ENCODE data around the gene ACTR1A. TPM values are rescaled to one million over a fixed set of nuclear protein-coding genes. Genes with fewer than 3 reads are reported as not detected.

Gene ACTR1A
- 82.6 to 93.3 TPM (median 92.4 TPM) in 5 replicates for total RNA-seq (2022; extraction: Qiagen RNA extraction)

GRCh38 chr10:102502337-102503151, at the start of gene ACTR1A:
Gene ACTR1A, minus strand, starts transcription at chr10:102502712. Its CDS starts 65 bp downstream, at chr10:102502647.

GRCh38 chr10:102503264-102504178, 1.0 kb upstream of the ACTR1A start, which contains the start of gene SUFU:
Gene SUFU, plus strand, starts transcription at chr10:102503972. Its CDS starts 181 bp downstream, at chr10:102504153.

GRCh38 chr10:102451105-102451969, 51.2 kb downstream of the ACTR1A start, which contains the start of gene C10orf95:
Gene C10orf95, minus strand, starts transcription at chr10:102451543. Its CDS starts 450 bp downstream, at chr10:102451093.

GRCh38 chr10:102432162-102432950, 70.2 kb downstream of the ACTR1A start, which contains the start of gene CUEDC2:
Gene CUEDC2, minus strand, starts transcription at chr10:102432574. Its CDS starts 7,386 bp downstream, at chr10:102425188.

Other genes with a start within 250 kb of the ACTR1A start
- 41.3 to 66.7 TPM (median 53.7 TPM) in 5 replicates for gene NFKB2, start 107.0 kb downstream of the ACTR1A start, total RNA-seq (2022; extraction: Qiagen RNA extraction)
- gene PSD, start 83.9 kb downstream of the ACTR1A start, total RNA-seq (2022; extraction: Qiagen RNA extraction): 0.20 to 0.53 TPM (median 0.31 TPM) in 5 replicates
- 5.6 to 11.2 TPM (median 9.9 TPM) in 5 replicates for gene FBXL15, start 81.9 kb downstream of the ACTR1A start, total RNA-seq (2022; extraction: Qiagen RNA extraction)
- 61.2 to 70.8 TPM (median 65.6 TPM) in 5 replicates for gene CUEDC2, start 70.1 kb downstream of the ACTR1A start, total RNA-seq (2022; extraction: Qiagen RNA extraction)
- gene C10orf95, start 51.2 kb downstream of the ACTR1A start, total RNA-seq (2022; extraction: Qiagen RNA extraction): 0.08 to 0.19 TPM (median 0.12 TPM) in 4 of 5 replicates, not detected in the other
- gene SUFU, start 1.3 kb upstream of the ACTR1A start, total RNA-seq (2022; extraction: Qiagen RNA extraction): 5.4 to 7.4 TPM (median 6.5 TPM) in 5 replicates
- 44.2 to 49.0 TPM (median 47.5 TPM) in 5 replicates for gene TRIM8, start 141.8 kb upstream of the ACTR1A start, total RNA-seq (2022; extraction: Qiagen RNA extraction)
- gene ARL3, start 211.7 kb upstream of the ACTR1A start, total RNA-seq (2022; extraction: Qiagen RNA extraction): 13.6 to 15.3 TPM (median 15.1 TPM) in 5 replicates
- gene SFXN2, start 211.9 kb upstream of the ACTR1A start, total RNA-seq (2022; extraction: Qiagen RNA extraction): 2.9 to 3.4 TPM (median 3.0 TPM) in 5 replicates
- gene WBP1L, start 241.2 kb upstream of the ACTR1A start, total RNA-seq (2022; extraction: Qiagen RNA extraction): 21.1 to 29.1 TPM (median 26.7 TPM) in 5 replicates